ENCODE measurements around the gene UNC13C. TPM values are rescaled to one million over a fixed set of nuclear protein-coding genes. Genes with fewer than 3 reads are reported as not detected.

The UNC13C gene
- polyA plus RNA-seq, 1 donor from 2014 or later, result 4.0 TPM

DNA sequence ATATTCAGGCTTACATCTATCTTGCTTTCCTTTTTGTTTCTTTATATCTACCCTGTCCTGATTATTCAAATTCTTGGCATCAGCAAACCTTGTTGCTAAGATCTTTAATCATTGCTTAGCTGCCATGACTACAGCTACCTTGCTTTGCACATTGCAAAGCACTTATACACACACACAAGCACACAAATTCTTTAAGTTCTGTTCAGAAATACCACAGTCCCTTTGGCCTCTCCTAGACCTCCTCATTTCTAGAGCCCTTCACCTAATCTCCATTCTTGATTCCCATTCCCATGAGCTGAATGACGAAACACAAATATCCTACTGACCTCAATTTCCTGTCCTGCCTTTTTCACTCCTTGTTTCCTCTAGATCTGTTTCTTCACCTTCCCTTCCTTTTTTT lies 409.6 kb downstream of the UNC13C start:
- Histone ChIP-seq H2AFZ (ENCODE audit: low read depth, low read length) (no peak overlapping the region), H3K9me3 (ENCODE audit: low read length) (no peaks in the 10 kb centered on the region), H4K20me1 (ENCODE audit: insufficient read depth) (no peaks in the 10 kb centered on the region), H3K36me3 (ENCODE audit: insufficient read depth, low read length) (no peaks in the 10 kb centered on the region), H3K79me2 (replicated peaks; ENCODE audit: insufficient read depth, low read length) (no peaks in the 10 kb centered on the region), H3K9me2 (ENCODE audit: insufficient read depth, low read length) (no peaks in the 10 kb centered on the region), H3K27me3 (ENCODE audit: insufficient read depth, low read depth, low read length) (no peaks in the 10 kb centered on the region), H3K4me3 (ENCODE audit: low read length) (no peak overlapping the region), H3F3A (ENCODE audit: insufficient read depth, low read length, poor library complexity, severe bottlenecking) (no peaks in the 10 kb centered on the region), H3K4me2 (ENCODE audit: low read length) (no peak overlapping the region), H3K27ac (ENCODE audit: low read length) (no peak overlapping the region), H3K9ac (ENCODE audit: low read length) (no peak overlapping the region)
- TF ChIP-seq, protein P1, sequence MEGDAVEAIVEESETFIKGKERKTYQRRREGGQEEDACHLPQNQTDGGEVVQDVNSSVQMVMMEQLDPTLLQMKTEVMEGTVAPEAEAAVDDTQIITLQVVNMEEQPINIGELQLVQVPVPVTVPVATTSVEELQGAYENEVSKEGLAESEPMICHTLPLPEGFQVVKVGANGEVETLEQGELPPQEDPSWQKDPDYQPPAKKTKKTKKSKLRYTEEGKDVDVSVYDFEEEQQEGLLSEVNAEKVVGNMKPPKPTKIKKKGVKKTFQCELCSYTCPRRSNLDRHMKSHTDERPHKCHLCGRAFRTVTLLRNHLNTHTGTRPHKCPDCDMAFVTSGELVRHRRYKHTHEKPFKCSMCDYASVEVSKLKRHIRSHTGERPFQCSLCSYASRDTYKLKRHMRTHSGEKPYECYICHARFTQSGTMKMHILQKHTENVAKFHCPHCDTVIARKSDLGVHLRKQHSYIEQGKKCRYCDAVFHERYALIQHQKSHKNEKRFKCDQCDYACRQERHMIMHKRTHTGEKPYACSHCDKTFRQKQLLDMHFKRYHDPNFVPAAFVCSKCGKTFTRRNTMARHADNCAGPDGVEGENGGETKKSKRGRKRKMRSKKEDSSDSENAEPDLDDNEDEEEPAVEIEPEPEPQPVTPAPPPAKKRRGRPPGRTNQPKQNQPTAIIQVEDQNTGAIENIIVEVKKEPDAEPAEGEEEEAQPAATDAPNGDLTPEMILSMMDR (IDR thresholded peaks at IDR 0.05; ENCODE audit: poor library complexity, severe bottlenecking), result no peak
- TF ChIP-seq POLR2AphosphoS5 (IDR thresholded peaks at IDR 0.05) (no peak), REST (IDR thresholded peaks at IDR 0.05; ENCODE audit: borderline replicate concordance) (no peak), EP300 (conservative IDR thresholded peaks at IDR 0.05; ENCODE audit: poor library complexity, severe bottlenecking) (no peak), EZH2 (IDR thresholded peaks at IDR 0.05; ENCODE audit: borderline replicate concordance, insufficient read depth, low read length, poor library complexity, severe bottlenecking) (no peak), RAD21 (conservative IDR thresholded peaks at IDR 0.05) (no peak), MXI1 (conservative IDR thresholded peaks at IDR 0.05; ENCODE audit: poor library complexity, severe bottlenecking) (no peak), SMC3 (conservative IDR thresholded peaks at IDR 0.05; ENCODE audit: poor library complexity) (no peak), TAF1 (IDR thresholded peaks at IDR 0.05; ENCODE audit: low read depth) (no peak)

GRCh38 chr15:54388746-54389145 lies 410.5 kb downstream of the UNC13C start:
- Histone ChIP-seq H3F3A (ENCODE audit: insufficient read depth, low read length, poor library complexity, severe bottlenecking) (no peaks in the 10 kb centered on the region), H3K9ac (ENCODE audit: low read length) (no peak overlapping the region), H3K4me3 (ENCODE audit: low read length) (no peak overlapping the region)

More at GRCh38 chr15:54388746-54389145, 410.5 kb downstream of the UNC13C start:
- Histone ChIP-seq H3K9me3 (ENCODE audit: low read length) (no peaks in the 10 kb centered on the region), H2AFZ (ENCODE audit: low read depth, low read length) (no peak overlapping the region), H3K36me3 (ENCODE audit: insufficient read depth, low read length) (no peaks in the 10 kb centered on the region), H3K27me3 (ENCODE audit: insufficient read depth, low read depth, low read length) (no peaks in the 10 kb centered on the region), H3K4me2 (ENCODE audit: low read length) (no peak overlapping the region), H3K27ac (ENCODE audit: low read length) (no peak overlapping the region), H4K20me1 (ENCODE audit: insufficient read depth) (no peaks in the 10 kb centered on the region), H3K9me2 (ENCODE audit: insufficient read depth, low read length) (no peaks in the 10 kb centered on the region), H3K79me2 (replicated peaks; ENCODE audit: insufficient read depth, low read length) (no peaks in the 10 kb centered on the region)
- TF ChIP-seq SMC3 (conservative IDR thresholded peaks at IDR 0.05; ENCODE audit: poor library complexity), result no peak
- no peak for TF ChIP-seq REST (IDR thresholded peaks at IDR 0.05; ENCODE audit: borderline replicate concordance)
- TF ChIP-seq, protein P1 (IDR thresholded peaks at IDR 0.05; ENCODE audit: poor library complexity, severe bottlenecking), result no peak
- no peak for TF ChIP-seq TAF1 (IDR thresholded peaks at IDR 0.05; ENCODE audit: low read depth)
- no peak for TF ChIP-seq EP300 (conservative IDR thresholded peaks at IDR 0.05; ENCODE audit: poor library complexity, severe bottlenecking)
- TF ChIP-seq POLR2AphosphoS5 (IDR thresholded peaks at IDR 0.05), result no peak
- no peak for TF ChIP-seq RAD21 (conservative IDR thresholded peaks at IDR 0.05)
- TF ChIP-seq EZH2 (IDR thresholded peaks at IDR 0.05; ENCODE audit: borderline replicate concordance, insufficient read depth, low read length, poor library complexity, severe bottlenecking), result no peak
- no peak for TF ChIP-seq MXI1 (conservative IDR thresholded peaks at IDR 0.05; ENCODE audit: poor library complexity, severe bottlenecking)

All from neural cell (in vitro differentiated cells).